ENCODE data around the gene SRCAP.

SRCAP gene

GRCh38 chr16:30778549-30779244 lies 79.7 kb downstream of the SRCAP start:
- DNase-seq = no peak

- no peak for DNase-seq
Observed at GRCh38 chr16:30779596-30779995, 80.6 kb downstream of the SRCAP start.

GRCh38 chr16:30780021-30780420 lies 81.0 kb downstream of the SRCAP start:
- no peak for DNase-seq

- DNase-seq = no peak
Observed at GRCh38 chr16:30780549-30780948, 81.6 kb downstream of the SRCAP start.

- DNase-seq = no peak
Observed at GRCh38 chr16:30782486-30783279, 83.7 kb downstream of the SRCAP start.

GRCh38 chr16:30783280-30784109 lies 84.5 kb downstream of the SRCAP start:
- no peak for DNase-seq

- DNase-seq = no peak
Observed at GRCh38 chr16:30784215-30784614, 85.2 kb downstream of the SRCAP start.

GRCh38 chr16:30785126-30786106 lies 86.4 kb downstream of the SRCAP start:
- no peak for DNase-seq

- no peak for DNase-seq
Observed at GRCh38 chr16:30786115-30786935, 87.4 kb downstream of the SRCAP start.

- no peak for DNase-seq
Observed at GRCh38 chr16:30786936-30787612, 88.1 kb downstream of the SRCAP start, which contains the start of gene ZNF629. TSS of gene ZNF629 (minus strand) at chr16:30787205. CDS start at chr16:30784482, 2,723 bp downstream.

GRCh38 chr16:30787613-30788378 lies 88.8 kb downstream of the SRCAP start:
- no peak for DNase-seq

Measured in NCI-H1436 treated with DMSO at 0.1 percent for 48 hours (cell line).